Right cardiac atrium (tissue), 5 donors: ENCODE measurements around the gene ECE1. TPM values are rescaled to one million over a fixed set of nuclear protein-coding genes. Genes with fewer than 3 reads are reported as not detected.

Experiments used
- ATAC-seq, 2 donors: fragments of 200-7000 bp; cut with Tn5 transposase; one replicate each; pipeline versions ENCODE4 v1.8.0 to v1.9.1; 2020; ENCODE audit warnings: moderate library complexity in 2 of 2, mild to moderate bottlenecking in 1 of 2
- DNase-seq, 3 donors: peaks; one replicate each; pipeline ENCODE4 v3.0.0-alpha.2; 2020
- H3K27ac ChIP-seq: one replicate; pipeline ENCODE4 v1.5.1; 2013; ENCODE audit warnings: mild to moderate bottlenecking, low read length, control low read depth, moderate library complexity
- H3K27me3 ChIP-seq: one replicate; pipeline ENCODE4 v1.6.1; 2013; ENCODE audit not compliant: control insufficient read depth, insufficient read depth
- H3K4me1 ChIP-seq: one replicate; pipeline ENCODE4 v1.6.1; 2013; ENCODE audit warnings: low read length; ENCODE audit not compliant: control insufficient read depth, insufficient read depth
- H3K4me3 ChIP-seq: one replicate; pipeline ENCODE4 v1.5.1; 2013; ENCODE audit warnings: low read length, control low read depth
- H3K9me3 ChIP-seq: one replicate; pipeline ENCODE4 v1.6.1; 2013; ENCODE audit warnings: low read length; ENCODE audit not compliant: control insufficient read depth
- WGBS: extraction: QIAGEN DNeasy Blood & Tissue Kit; methylation state at CpG from one replicate; pipeline ENCODE4 v1.1.7; 2013; 5-methylcytosine and 5-hydroxymethylcytosine counted together
- intact Hi-C, 4 donors: fragments of 100-400 bp; cut with DNase I; formaldehyde crosslinking; loops; one replicate each; pipeline versions ENCODE4 v1.11.0 to v1.14.0; 2022 to 2023
- polyA plus RNA-seq: library from polyadenylated mRNA; stranded (reverse); fragments of 200-250 nt; gene quantifications from one replicate; pipeline ENCODE4 v1.2.3, GENCODE V29; 2013
- total RNA-seq, 4 donors: library from RNA; stranded (reverse); fragmentation: NEBNext Ultra II Directional; extraction: Animal tissue kit (Norgen Biotek cat#: 25700); gene quantifications; one replicate each; pipeline ENCODE4 v1.2.1, GENCODE V29; 2021
- donor health status: healthy with polysubstance abuse.
- donor health status: DM: no; HTN: yes; CAD: no.
- donor health status: DM: no; HTN: no; CAD: no.
- donor health status: DM: no; HTN: yes; CAD: no; lungs with severe emphysema.
- donor health status: DM: yes; HTN: yes; CAD: no.

ECE1 gene
- total and polyA plus RNA-seq, 5 donors: 76.2 to 158 (median 110) TPM

- ATAC-seq (peak; percentile 27 to 41), DNase-seq (peak; percentile 79 to 90 (median 89))
- WGBS: 14% methylated on average over 20 of the region's 20 CpGs
- Histone ChIP-seq H3K9me3 (no peaks in the 10 kb centered on the region), H3K4me1 (peaks cover 40% of the 10 kb centered on the region), H3K27ac (peak overlapping the region; percentile 71), H3K4me3 (peak overlapping the region; percentile 2), H3K27me3 (no peaks in the 10 kb centered on the region)
- intact Hi-C loops: loop anchor here in 1 of 4 donors (5.0 kb wide), 1 partner anchor 77 kb away; no protein-coding TSS in a partner anchor
Observed at GRCh38 chr1:21334214-21335087, 44.2 kb upstream of the ECE1 start.

- peak overlapping the region; percentile 71 for H3K27ac ChIP-seq
- intact Hi-C loops: loop anchor here in 1 of 4 donors (5.0 kb wide), 1 partner anchor 77 kb away; no protein-coding TSS in a partner anchor
- DNase-seq (no peak), ATAC-seq (no peak)
- H3K9me3 ChIP-seq: no peaks in the 10 kb centered on the region
- WGBS: 94% methylated on average over 5 of the region's 5 CpGs
- H3K4me3 ChIP-seq: no peak overlapping the region
- H3K4me1 ChIP-seq: peaks cover 34% of the 10 kb centered on the region
- no peaks in the 10 kb centered on the region for H3K27me3 ChIP-seq
Observed at GRCh38 chr1:21333824-21334213, 43.6 kb upstream of the ECE1 start.

- intact Hi-C loops: loop anchor here in 1 of 4 donors (5.0 kb wide), 1 partner anchor 75 kb away; no protein-coding TSS in a partner anchor
- ATAC-seq: peak; percentile 31 to 32
Observed at GRCh38 chr1:21332554-21333311, 42.5 kb upstream of the ECE1 start.

GRCh38 chr1:21331752-21332478 lies 41.7 kb upstream of the ECE1 start:
- no peaks in the 10 kb centered on the region for H3K9me3 ChIP-seq
- H3K4me3 ChIP-seq: no peak overlapping the region
- H3K27me3 ChIP-seq: no peaks in the 10 kb centered on the region
- intact Hi-C loops: loop anchor here in 1 of 4 donors (5.0 kb wide), 1 partner anchor 75 kb away; no protein-coding TSS in a partner anchor
- ATAC-seq: no peak
- peak in 1 of 3 donors; percentile 43 for DNase-seq
- peaks cover 30% of the 10 kb centered on the region for H3K4me1 ChIP-seq
- WGBS: 37% methylated on average over 9 of the region's 9 CpGs
- peak overlapping the region; percentile 66 for H3K27ac ChIP-seq

More at GRCh38 chr1:21332554-21333311, 42.5 kb upstream of the ECE1 start:
- H3K27ac ChIP-seq: peak overlapping the region; percentile 88
- no peaks in the 10 kb centered on the region for H3K27me3 ChIP-seq
- H3K9me3 ChIP-seq: no peaks in the 10 kb centered on the region
- no peak overlapping the region for H3K4me3 ChIP-seq
- no peak for DNase-seq
- peaks cover 29% of the 10 kb centered on the region for H3K4me1 ChIP-seq
- 42% methylated on average over 7 of the region's 8 CpGs for WGBS

- ATAC-seq (no peak), DNase-seq (no peak)
- Histone ChIP-seq H3K27ac (no peak overlapping the region), H3K9me3 (no peaks in the 10 kb centered on the region), H3K4me3 (no peak overlapping the region), H3K27me3 (no peaks in the 10 kb centered on the region), H3K4me1 (peaks cover 42% of the 10 kb centered on the region)
- 83% methylated on average over 2 of the region's 2 CpGs for WGBS
- intact Hi-C loops: loop anchor here in 1 of 4 donors (5.0 kb wide), 1 partner anchor 73 kb away; no protein-coding TSS in a partner anchor
Observed at GRCh38 chr1:21330544-21330943, 40.3 kb upstream of the ECE1 start.

GRCh38 chr1:21329209-21329844 lies 39.1 kb upstream of the ECE1 start:
- ATAC-seq: no peak
- intact Hi-C loops: loop anchor here in 1 of 4 donors (10.0 kb wide), 1 partner anchor 65 kb away; no protein-coding TSS in a partner anchor
- Histone ChIP-seq H3K4me3 (no peak overlapping the region), H3K27me3 (no peaks in the 10 kb centered on the region), H3K9me3 (no peaks in the 10 kb centered on the region), H3K4me1 (peaks cover 42% of the 10 kb centered on the region), H3K27ac (peak overlapping the region; percentile 6)
- WGBS: 80% methylated on average over 7 of the region's 7 CpGs
- DNase-seq: no peak

- Histone ChIP-seq H3K27ac (peak overlapping the region; percentile 89), H3K4me1 (peaks cover 41% of the 10 kb centered on the region)
Observed at GRCh38 chr1:21327566-21328323, 37.5 kb upstream of the ECE1 start.

GRCh38 chr1:21326861-21327344 lies 36.6 kb upstream of the ECE1 start:
- peak; percentile 75 to 91 (median 90) for DNase-seq
- peak overlapping the region; percentile 89 for H3K27ac ChIP-seq
- intact Hi-C loops: loop anchor here in 1 of 4 donors (10.0 kb wide), 1 partner anchor 62 kb away; no protein-coding TSS in a partner anchor
- H3K27me3 ChIP-seq: no peaks in the 10 kb centered on the region
- peak; percentile 35 to 61 for ATAC-seq
- H3K9me3 ChIP-seq: no peaks in the 10 kb centered on the region
- no peak overlapping the region for H3K4me3 ChIP-seq
- WGBS: 53% methylated on average over 10 of the region's 10 CpGs
- peaks cover 46% of the 10 kb centered on the region for H3K4me1 ChIP-seq

More at GRCh38 chr1:21327566-21328323, 37.5 kb upstream of the ECE1 start:
- no peak overlapping the region for H3K4me3 ChIP-seq
- DNase-seq (peak in 1 of 3 donors; percentile 53), ATAC-seq (no peak)
- intact Hi-C loops: loop anchor here in 1 of 4 donors (10.0 kb wide), 1 partner anchor 63 kb away; no protein-coding TSS in a partner anchor
- H3K27me3 ChIP-seq: no peaks in the 10 kb centered on the region
- WGBS: 92% methylated on average over 15 of the region's 15 CpGs
- H3K9me3 ChIP-seq: no peaks in the 10 kb centered on the region

- H3K27ac ChIP-seq: peak overlapping the region; percentile 89
- WGBS: 64% methylated on average over 19 of the region's 19 CpGs
- ATAC-seq (peak in 1 of 2 donors; percentile 7), DNase-seq (peak in 2 of 3 donors; percentile 68)
- H3K4me3 ChIP-seq: no peak overlapping the region
- intact Hi-C loops: loop anchor here in 1 of 4 donors (10.0 kb wide), 1 partner anchor 61 kb away; no protein-coding TSS in a partner anchor
- peaks cover 46% of the 10 kb centered on the region for H3K4me1 ChIP-seq
- H3K27me3 ChIP-seq: no peaks in the 10 kb centered on the region
- H3K9me3 ChIP-seq: no peaks in the 10 kb centered on the region
Observed at GRCh38 chr1:21325731-21326387, 35.6 kb upstream of the ECE1 start.
